ENCODE results near the gene VWA5B1. TPM values are rescaled to one million over a fixed set of nuclear protein-coding genes. Genes with fewer than 3 reads are reported as not detected.
"Not testable (repeated sequence)": the region's sequence is repeated elsewhere in the genome, so short reads cannot be mapped to it uniquely, and the experiment has no call there.

The VWA5B1 gene, protein sequence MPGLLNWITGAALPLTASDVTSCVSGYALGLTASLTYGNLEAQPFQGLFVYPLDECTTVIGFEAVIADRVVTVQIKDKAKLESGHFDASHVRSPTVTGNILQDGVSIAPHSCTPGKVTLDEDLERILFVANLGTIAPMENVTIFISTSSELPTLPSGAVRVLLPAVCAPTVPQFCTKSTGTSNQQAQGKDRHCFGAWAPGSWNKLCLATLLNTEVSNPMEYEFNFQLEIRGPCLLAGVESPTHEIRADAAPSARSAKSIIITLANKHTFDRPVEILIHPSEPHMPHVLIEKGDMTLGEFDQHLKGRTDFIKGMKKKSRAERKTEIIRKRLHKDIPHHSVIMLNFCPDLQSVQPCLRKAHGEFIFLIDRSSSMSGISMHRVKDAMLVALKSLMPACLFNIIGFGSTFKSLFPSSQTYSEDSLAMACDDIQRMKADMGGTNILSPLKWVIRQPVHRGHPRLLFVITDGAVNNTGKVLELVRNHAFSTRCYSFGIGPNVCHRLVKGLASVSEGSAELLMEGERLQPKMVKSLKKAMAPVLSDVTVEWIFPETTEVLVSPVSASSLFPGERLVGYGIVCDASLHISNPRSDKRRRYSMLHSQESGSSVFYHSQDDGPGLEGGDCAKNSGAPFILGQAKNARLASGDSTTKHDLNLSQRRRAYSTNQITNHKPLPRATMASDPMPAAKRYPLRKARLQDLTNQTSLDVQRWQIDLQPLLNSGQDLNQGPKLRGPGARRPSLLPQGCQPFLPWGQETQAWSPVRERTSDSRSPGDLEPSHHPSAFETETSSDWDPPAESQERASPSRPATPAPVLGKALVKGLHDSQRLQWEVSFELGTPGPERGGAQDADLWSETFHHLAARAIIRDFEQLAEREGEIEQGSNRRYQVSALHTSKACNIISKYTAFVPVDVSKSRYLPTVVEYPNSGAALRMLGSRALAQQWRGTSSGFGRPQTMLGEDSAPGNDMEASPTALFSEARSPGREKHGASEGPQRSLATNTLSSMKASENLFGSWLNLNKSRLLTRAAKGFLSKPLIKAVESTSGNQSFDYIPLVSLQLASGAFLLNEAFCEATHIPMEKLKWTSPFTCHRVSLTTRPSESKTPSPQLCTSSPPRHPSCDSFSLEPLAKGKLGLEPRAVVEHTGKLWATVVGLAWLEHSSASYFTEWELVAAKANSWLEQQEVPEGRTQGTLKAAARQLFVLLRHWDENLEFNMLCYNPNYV
- 1 to 10 TPM in 1 of 2 donors, under 1 TPM in 1; 0.28 to 1.5 TPM for total RNA-seq
- long read RNA-seq, partial matches to known transcripts: 0 of 1 reads
- long read RNA-seq, other reads (novel, unspliced or antisense): 1 of 1 reads

DNA sequence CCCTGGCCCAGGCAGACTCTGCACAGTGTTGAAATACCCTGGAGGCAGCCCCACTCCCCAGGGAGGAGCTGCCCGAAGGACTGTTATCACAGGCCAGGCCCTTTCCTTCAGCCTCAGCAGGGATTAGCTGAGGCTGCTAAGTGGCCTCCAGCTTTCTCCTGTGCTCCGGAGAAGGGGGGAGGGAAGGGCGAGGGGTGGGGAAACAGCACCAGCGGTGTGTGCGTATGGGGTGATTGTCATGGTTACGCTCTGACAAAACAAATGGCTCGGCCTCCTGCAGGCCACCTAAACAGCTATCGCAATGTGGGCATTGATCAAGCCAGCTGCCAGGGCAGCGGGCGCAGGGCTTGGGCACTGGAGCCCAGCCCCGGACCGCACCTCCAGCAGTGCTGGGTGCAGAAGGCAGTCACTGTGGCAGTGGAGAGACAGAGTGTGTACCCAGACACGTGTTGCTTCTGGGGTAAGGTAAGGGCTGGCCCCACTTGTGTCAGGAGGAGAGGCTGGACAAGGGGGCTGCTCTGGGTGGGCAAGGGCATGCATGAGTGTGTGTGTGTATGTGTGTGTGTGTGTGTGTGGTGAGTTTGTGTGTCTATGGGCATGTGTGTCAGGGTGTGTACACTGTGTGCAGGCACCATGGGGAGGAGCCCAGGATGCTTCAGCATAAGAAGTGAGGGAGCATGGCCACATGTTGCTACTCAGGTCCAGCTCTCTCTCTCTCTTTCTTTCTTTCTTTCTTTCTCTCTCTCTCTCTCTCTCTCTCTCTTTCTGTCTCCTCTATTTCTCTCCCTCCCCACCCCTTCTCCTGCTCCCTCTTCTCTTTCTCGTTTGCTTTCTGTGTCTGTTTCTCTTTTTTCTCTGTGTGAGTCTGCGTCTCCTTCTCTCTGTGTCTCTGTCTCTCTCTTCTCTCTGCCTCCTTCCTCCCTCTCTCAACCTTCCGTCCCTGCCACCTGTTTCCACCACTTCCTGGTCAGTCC, at the start of gene VWA5B1:
TSS of gene VWA5B1 (plus strand) at position 252 of the 974 bp plus-strand sequence. CDS start 19,727 bp downstream, outside the sequence.
- intact Hi-C loops (cut with DNase I, micrococcal nuclease): no loop called here
- DNase-seq (no peak), ATAC-seq (peak; percentile 11)

DNA sequence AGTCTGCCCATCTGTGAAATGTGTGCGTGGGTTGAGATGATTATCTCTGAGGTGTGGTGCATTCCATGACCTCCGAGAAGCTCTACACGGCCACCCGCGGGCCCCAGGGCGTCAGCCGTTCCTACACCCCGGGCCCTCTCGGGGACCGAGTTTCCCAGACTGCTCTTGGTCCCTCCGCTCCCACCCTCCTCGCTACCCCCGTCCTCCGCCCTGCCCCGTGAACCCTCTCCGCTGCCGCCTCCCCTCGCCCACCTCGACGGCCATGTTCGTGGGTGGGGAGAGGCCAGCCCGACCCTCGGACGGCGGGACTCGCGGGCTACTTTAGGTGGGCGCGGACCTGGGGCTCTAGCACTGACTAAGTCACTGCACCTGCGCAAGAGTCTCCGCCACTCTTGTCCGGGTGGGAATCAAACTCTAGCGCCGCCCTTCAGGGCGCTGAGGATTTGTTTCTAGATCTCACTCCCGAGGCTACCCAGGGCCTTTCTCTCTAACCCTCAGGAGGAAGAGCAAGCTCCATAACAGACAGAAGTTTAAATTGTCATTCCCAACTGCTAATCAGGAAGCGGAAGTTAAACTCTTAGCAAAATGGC, 47.7 kb upstream of the VWA5B1 start:
- no peak for DNase-seq
- ATAC-seq: no peak
- intact Hi-C loops (cut with DNase I, micrococcal nuclease): no loop called here

- intact Hi-C loops (cut with DNase I, micrococcal nuclease): no loop called here
- DNase-seq (peak in 1 of 2 donors; percentile 26), ATAC-seq (peak; percentile 34)
Observed at GRCh38 chr1:20248971-20249612, 41.6 kb upstream of the VWA5B1 start.

- ATAC-seq (peak; percentile 87), DNase-seq (peak; percentile 82 to 93)
- intact Hi-C loops (cut with DNase I, micrococcal nuclease): no loop called here
Observed at GRCh38 chr1:20250340-20250989, 40.2 kb upstream of the VWA5B1 start.

GRCh38 chr1:20252587-20252986, 38.1 kb upstream of the VWA5B1 start:
- ATAC-seq (no peak), DNase-seq (no peak)
- intact Hi-C loops (cut with DNase I, micrococcal nuclease): no loop called here

- ATAC-seq: peak; percentile 80
- peak; percentile 70 to 86 for DNase-seq
- intact Hi-C loops (cut with DNase I, micrococcal nuclease): no loop called here
Observed at GRCh38 chr1:20255666-20256065, 35.0 kb upstream of the VWA5B1 start.

GRCh38 chr1:20259646-20260045, 31.0 kb upstream of the VWA5B1 start:
- intact Hi-C loops (cut with DNase I, micrococcal nuclease): no loop called here
- DNase-seq: no peak

GRCh38 chr1:20261095-20261494, 29.6 kb upstream of the VWA5B1 start:
- no peak for DNase-seq
- intact Hi-C loops (cut with DNase I, micrococcal nuclease): no loop called here

More at GRCh38 chr1:20259646-20260045, 31.0 kb upstream of the VWA5B1 start:
- no peak for ATAC-seq

DNA sequence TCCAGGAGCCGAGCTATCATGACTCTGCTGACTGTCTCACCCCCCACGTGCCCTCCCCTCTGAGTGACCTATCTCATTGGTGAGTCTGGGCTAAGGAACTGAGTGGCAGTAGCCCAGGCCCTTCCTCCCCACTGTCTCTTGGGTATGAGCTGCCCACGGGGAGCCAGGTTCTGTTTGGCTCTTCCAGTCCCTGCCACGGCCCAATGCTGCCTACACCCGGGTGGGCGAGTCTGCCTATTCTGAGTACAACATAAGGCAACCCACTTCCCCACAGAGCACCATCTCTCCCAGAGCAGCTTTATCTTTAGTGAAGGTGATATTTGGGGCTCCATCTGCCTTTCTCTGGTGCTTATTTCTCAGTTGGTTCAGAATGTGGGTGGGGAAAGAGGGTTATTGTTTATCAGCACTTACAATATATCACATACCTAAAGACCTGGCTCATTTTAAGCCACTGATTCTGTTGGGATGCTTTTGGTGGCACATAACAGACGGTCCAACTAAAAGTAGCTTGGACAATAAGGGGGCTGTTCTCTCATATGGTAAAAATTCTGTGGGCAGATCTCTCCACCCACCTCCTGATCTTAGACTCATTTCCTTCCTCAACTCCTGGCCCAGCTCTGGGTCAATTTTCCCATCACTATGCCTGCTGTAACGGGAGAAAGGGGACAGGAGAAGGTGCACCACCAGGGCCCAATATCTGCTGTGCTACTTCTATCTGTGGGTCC, 27.7 kb upstream of the VWA5B1 start:
- ATAC-seq: no peak
- no peak for DNase-seq
- intact Hi-C loops (cut with DNase I, micrococcal nuclease): no loop called here

More at GRCh38 chr1:20261095-20261494, 29.6 kb upstream of the VWA5B1 start:
- no peak for ATAC-seq

DNA sequence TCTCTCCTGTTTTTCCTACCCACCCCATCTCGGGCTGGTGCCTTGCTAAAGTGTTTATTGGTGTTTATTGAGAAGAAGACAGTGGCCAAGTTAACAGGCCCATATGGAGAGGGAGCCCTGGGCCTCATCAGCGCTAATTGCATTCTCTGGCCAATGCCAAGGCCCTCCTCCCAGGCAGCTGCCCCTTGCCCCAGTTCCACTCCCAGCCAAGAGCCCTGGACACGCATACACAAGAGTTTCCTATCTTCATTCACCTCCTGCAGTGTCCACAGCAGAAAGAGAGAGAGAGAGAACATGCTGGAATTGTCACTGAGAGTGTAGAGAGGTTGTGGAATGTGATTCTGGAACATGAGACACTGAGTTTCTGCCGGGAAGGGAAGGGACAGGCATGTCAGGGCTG, 25.4 kb upstream of the VWA5B1 start:
- intact Hi-C loops (cut with DNase I, micrococcal nuclease): no loop called here
- DNase-seq: peak; percentile 46 to 72
- ATAC-seq: peak; percentile 88

GRCh38 chr1:20266141-20266540, 24.5 kb upstream of the VWA5B1 start:
- ATAC-seq: no peak
- DNase-seq: no peak
- intact Hi-C loops (cut with DNase I, micrococcal nuclease): no loop called here

DNA sequence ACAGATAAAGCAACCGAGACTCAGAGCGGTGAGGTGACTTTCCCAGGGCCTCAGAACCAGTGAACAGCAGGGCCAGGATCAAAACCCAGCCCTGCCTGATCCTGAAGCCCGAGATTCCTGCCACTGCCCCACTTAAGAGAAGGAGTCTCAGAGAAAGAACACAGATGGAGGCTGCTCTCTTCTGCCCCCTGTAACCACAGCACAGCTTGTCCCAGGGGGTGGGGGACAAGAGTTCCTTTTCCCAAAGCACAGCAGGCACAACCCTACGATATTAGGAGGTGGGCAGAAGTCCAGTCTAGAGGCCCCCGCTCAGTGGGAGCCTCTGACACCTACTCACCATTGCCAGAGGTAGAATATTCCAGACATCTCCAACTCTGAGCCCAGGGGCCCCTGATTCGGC, 24.0 kb upstream of the VWA5B1 start:
- DNase-seq (no peak), ATAC-seq (no peak)
- intact Hi-C loops (cut with DNase I, micrococcal nuclease): no loop called here

DNA sequence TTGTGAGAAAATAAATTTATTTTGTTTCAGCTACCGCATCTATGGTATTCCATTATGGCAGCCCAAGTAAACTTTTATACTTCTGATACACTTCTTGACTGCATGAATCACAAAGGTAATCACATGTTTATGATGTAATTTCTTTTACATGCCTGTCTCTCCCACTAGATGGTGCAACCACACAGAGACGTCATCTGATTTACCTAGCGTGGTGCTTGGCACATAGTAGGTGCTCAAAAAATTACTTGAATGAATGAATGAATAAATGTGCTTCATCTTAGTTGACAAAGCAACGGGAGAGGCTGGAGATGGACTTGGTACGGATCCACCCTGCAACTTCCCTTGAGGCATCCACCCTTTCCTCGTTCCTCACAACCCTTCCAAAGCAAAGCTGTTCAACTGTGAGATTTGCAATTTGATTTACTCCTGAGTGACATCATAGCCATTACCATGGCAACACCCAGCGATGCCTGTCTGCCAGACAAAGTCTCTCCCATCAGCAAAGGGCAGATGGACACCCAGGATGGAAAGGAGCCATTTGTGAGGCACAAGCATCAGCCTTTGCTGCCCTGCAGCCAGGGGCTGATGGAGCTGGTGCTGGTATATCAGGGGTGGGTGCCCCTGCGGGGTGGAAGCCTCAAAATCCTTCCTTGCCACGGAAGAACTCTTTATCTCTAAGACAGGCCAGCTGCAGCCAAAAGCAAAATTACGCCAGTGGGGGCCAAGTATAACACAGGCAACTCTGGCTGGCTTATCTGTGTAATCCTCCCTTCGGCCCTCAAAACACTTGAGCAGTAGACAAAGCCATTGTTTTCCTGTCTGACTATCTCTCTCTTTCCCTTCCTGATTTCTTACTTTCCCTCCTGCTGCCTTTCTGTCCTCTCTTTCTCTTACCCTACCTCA, 18.9 kb upstream of the VWA5B1 start:
- DNase-seq: no peak
- intact Hi-C loops (cut with DNase I, micrococcal nuclease): no loop called here
- ATAC-seq: peak; percentile 55

DNA sequence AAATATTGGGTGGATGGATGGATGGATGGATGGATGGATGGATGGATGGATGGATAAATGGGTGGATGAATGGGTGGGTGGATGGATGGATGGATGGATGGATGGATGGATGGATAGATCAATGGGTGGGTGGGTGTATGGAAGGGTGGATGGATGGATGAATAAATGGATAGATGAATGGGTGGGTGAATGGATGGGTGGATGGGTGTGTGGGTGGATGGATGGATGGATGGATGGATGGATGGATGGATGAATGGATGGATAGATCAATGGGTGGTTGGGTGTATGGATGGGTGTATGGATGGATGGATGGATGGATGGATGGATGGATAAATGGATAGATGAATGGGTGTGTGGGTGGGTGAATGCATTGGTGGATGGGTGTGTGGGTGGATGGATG, 17.0 kb upstream of the VWA5B1 start:
- DNase-seq; intact Hi-C loops (cut with DNase I, micrococcal nuclease); ATAC-seq: not testable (repeated sequence)
